HepG2 (cell line): ENCODE results near the gene CREBZF. TPM values are rescaled to one million over a fixed set of nuclear protein-coding genes. Genes with fewer than 3 reads are reported as not detected.

Experiments used
- HOXA7 ChIP-seq: sonication (generic); formaldehyde crosslinking; IDR thresholded peaks from 2 replicates; pipeline ENCODE4 v1.8.1; 2022; ENCODE audit warnings: mild to moderate bottlenecking, missing genetic modification reagents, moderate library complexity
- MED13 ChIP-seq: sonication (generic); formaldehyde crosslinking; IDR thresholded peaks from 2 replicates; pipeline ENCODE4 v1.5.0; 2020; ENCODE audit warnings: missing genetic modification reagents
- MXD1 ChIP-seq: sonication (generic); formaldehyde crosslinking; IDR thresholded peaks from 2 replicates; pipeline ENCODE4 v1.4.0; 2020; ENCODE audit warnings: mild to moderate bottlenecking, missing genetic modification reagents
- TFE3 ChIP-seq: IDR thresholded peaks from 2 replicates; pipeline ENCODE4 v1.6.1; 2016
- ZBTB40 ChIP-seq, 2 experiments: fragments of 450-650 bp in 1 of 2; sonication (generic) in 1 of 2; formaldehyde crosslinking in 1 of 2; IDR thresholded peaks; 2 replicates each; pipeline versions ENCODE4 v1.6.1 to v1.8.0; 2016 to 2022; ENCODE audit warnings: antibody characterized with exemption in 1 of 2, mild to moderate bottlenecking in 1 of 2, missing genetic modification reagents in 1 of 2
- ZBTB42 ChIP-seq: sonication (generic); formaldehyde crosslinking; IDR thresholded peaks from 2 replicates; pipeline ENCODE4 v1.5.0; 2020; ENCODE audit warnings: mild to moderate bottlenecking, missing genetic modification reagents
- ZFP62 ChIP-seq: sonication (generic); formaldehyde crosslinking; IDR thresholded peaks from 2 replicates; pipeline ENCODE4 v1.4.0; 2020; ENCODE audit warnings: missing genetic modification reagents
- ZNF160 ChIP-seq: sonication (generic); formaldehyde crosslinking; IDR thresholded peaks from 2 replicates; pipeline ENCODE4 v1.8.0; 2022; ENCODE audit warnings: mild to moderate bottlenecking, inconsistent platforms, missing genetic modification reagents
- ZNF589 ChIP-seq: sonication (generic); formaldehyde crosslinking; conservative IDR thresholded peaks from 2 replicates; pipeline ENCODE4 v1.8.0; 2022; ENCODE audit warnings: mild to moderate bottlenecking, moderate library complexity, missing genetic modification reagents
- ZNF770 ChIP-seq: sonication (generic); formaldehyde crosslinking; IDR thresholded peaks from 2 replicates; pipeline ENCODE4 v1.5.0; 2020; ENCODE audit warnings: mild to moderate bottlenecking, missing genetic modification reagents
- polyA plus RNA-seq, 8 experiments: library from polyadenylated mRNA; depleted of rRNA in 3 of 8; stranded (reverse) in 7 of 8; unstranded in 1 of 8; fragments of >200 nt; fragmentation: Illumina TruSeq in 4 of 8; extraction: Trizol in 4 of 8; gene quantifications; 2 replicates each; pipeline versions ENCODE4 v1.2.1 to v1.2.3, GENCODE V29; 2011 to 2016; ENCODE audit warnings: low read depth in 4 of 8, missing spikeins in 1 of 8, mixed read lengths in 1 of 8; ENCODE audit not compliant: insufficient read depth in 1 of 8
- total RNA-seq, 5 experiments: library from RNA; depleted of rRNA; stranded (reverse); fragments of >200 nt; fragmentation: Illumina TruSeq; extraction: Trizol; gene quantifications; 2 replicates each; pipeline ENCODE4 v1.2.3, GENCODE V29; 2016; ENCODE audit warnings: low read depth in 1 of 5

Gene CREBZF
- total and polyA plus RNA-seq, 2 of the 13 experiments (the other 11 are each of a cell fraction or from before 2014, with no cell fraction given) = 30.6 to 43.1 TPM

- TF ChIP-seq ZBTB40 (IDR thresholded peaks at IDR 0.05) = no peak
- TF ChIP-seq ZBTB40 (CRISPR knock-in tag; IDR thresholded peaks at IDR 0.05) = no peak; the same call in 1 of the 2 replicates
- no peak for TF ChIP-seq ZNF160 (CRISPR knock-in tag)
- no peak for TF ChIP-seq ZBTB42 (CRISPR knock-in tag)
- TF ChIP-seq ZFP62 (CRISPR knock-in tag) = no peak
- no peak for TF ChIP-seq ZNF770 (CRISPR knock-in tag)
- no peak for TF ChIP-seq MED13
- TF ChIP-seq ZNF589 (CRISPR knock-in tag) = 0 out of 2 replicates have a peak, but pooled peaks have one; percentile 11
- peak; percentile 25; the same call in 1 of the 2 replicates for TF ChIP-seq HOXA7 (CRISPR knock-in tag)
- TF ChIP-seq TFE3 (CRISPR knock-in tag) = no peak
- TF ChIP-seq MXD1 (CRISPR knock-in tag) = no peak; the same call in 1 of the 2 replicates
These were observed 945 bp downstream of the CREBZF start (continued) for GRCh38 chr11:85663753-85664614.
